GM15510 (cell line): ENCODE measurements around the gene WFIKKN1.

Experiments used
- POLR2A ChIP-seq: IDR thresholded peaks from 3 replicates; pipeline ENCODE4 v1.6.1; 2011; ENCODE audit warnings: borderline replicate concordance; ENCODE audit not compliant: insufficient read length; ENCODE audit errors: extremely low read depth

Gene WFIKKN1

GRCh38 chr16:676913-677312 is 46.1 kb downstream of the WFIKKN1 start:
- TF ChIP-seq POLR2A = no peak

GRCh38 chr16:677316-678190 is 46.8 kb downstream of the WFIKKN1 start:
- TF ChIP-seq POLR2A = no peak

- no peak for TF ChIP-seq POLR2A
These were observed 47.5 kb downstream of the WFIKKN1 start for GRCh38 chr16:678209-678857.

- TF ChIP-seq POLR2A = peak; percentile 33
These were observed 48.4 kb downstream of the WFIKKN1 start for GRCh38 chr16:678858-679813.

- TF ChIP-seq POLR2A = peak; percentile 95
These were observed 49.2 kb downstream of the WFIKKN1 start, which contains the start of gene STUB1 for GRCh38 chr16:679814-680624. Gene STUB1 (plus strand): TSS chr16:680410. CDS start chr16:680526, 116 bp downstream.

GRCh38 chr16:680625-680945 is 49.8 kb downstream of the WFIKKN1 start:
- no peak for TF ChIP-seq POLR2A

- no peak for TF ChIP-seq POLR2A
These were observed 50.4 kb downstream of the WFIKKN1 start for GRCh38 chr16:680967-681745.

GRCh38 chr16:681746-682427 is 51.1 kb downstream of the WFIKKN1 start:
- TF ChIP-seq POLR2A = no peak

GRCh38 chr16:682493-683395 is 52.0 kb downstream of the WFIKKN1 start:
- TF ChIP-seq POLR2A = no peak

GRCh38 chr16:683396-684070 is 52.7 kb downstream of the WFIKKN1 start:
- TF ChIP-seq POLR2A = no peak
